Stimulated activated naive CD8-positive, alpha-beta T cell treated with anti-CD3 and anti-CD28 coated beads, Interleukin-15, Interleukin-2, amounts not matched to agents 100 ng/mL and 50 ng/mL, for 24 hours (primary cell): ENCODE measurements around the gene FTO.

Source experiments
- H3K27ac Mint-ChIP-seq: one replicate; pipeline ENCODE4 v1.8.0; 2021; ENCODE audit warnings: mild to moderate bottlenecking, mixed read lengths
- H3K27me3 Mint-ChIP-seq: one replicate; pipeline ENCODE4 v1.8.0; 2021; ENCODE audit warnings: mixed read lengths
- H3K36me3 Mint-ChIP-seq: one replicate; pipeline ENCODE4 v1.8.0; 2021; ENCODE audit warnings: low read depth, mixed read lengths
- H3K4me1 Mint-ChIP-seq: one replicate; pipeline ENCODE4 v1.8.0; 2021; ENCODE audit warnings: low read depth, mixed read lengths
- H3K4me3 Mint-ChIP-seq: one replicate; pipeline ENCODE4 v1.8.0; 2021; ENCODE audit warnings: mild to moderate bottlenecking, mixed read lengths
- H3K9me3 Mint-ChIP-seq: one replicate; pipeline ENCODE4 v1.8.0; 2021; ENCODE audit warnings: mixed read lengths

FTO gene

GRCh38 chr16:53775821-53776431 lies 72.0 kb downstream of the FTO start:
- H3K9me3 Mint-ChIP-seq: no peaks in the 10 kb centered on the region

GRCh38 chr16:53779186-53779585 lies 75.2 kb downstream of the FTO start:
- Mint-ChIP-seq H3K4me1 (peaks cover 23% of the 10 kb centered on the region), H3K27ac (no peak overlapping the region), H3K27me3 (no peaks in the 10 kb centered on the region), H3K9me3 (no peaks in the 10 kb centered on the region), H3K4me3 (no peak overlapping the region), H3K36me3 (peaks cover 7% of the 10 kb centered on the region)

More at GRCh38 chr16:53775821-53776431, 72.0 kb downstream of the FTO start:
- Mint-ChIP-seq H3K27me3 (no peaks in the 10 kb centered on the region), H3K4me1 (peaks cover 5% of the 10 kb centered on the region), H3K27ac (no peak overlapping the region), H3K36me3 (no peaks in the 10 kb centered on the region), H3K4me3 (no peak overlapping the region)

GRCh38 chr16:53780051-53780450 lies 76.1 kb downstream of the FTO start:
- peaks cover 23% of the 10 kb centered on the region for H3K4me1 Mint-ChIP-seq
- no peak overlapping the region for H3K27ac Mint-ChIP-seq
- H3K27me3 Mint-ChIP-seq: no peaks in the 10 kb centered on the region
- H3K4me3 Mint-ChIP-seq: no peak overlapping the region
- peaks cover 7% of the 10 kb centered on the region for H3K36me3 Mint-ChIP-seq
- H3K9me3 Mint-ChIP-seq: no peaks in the 10 kb centered on the region

DNA sequence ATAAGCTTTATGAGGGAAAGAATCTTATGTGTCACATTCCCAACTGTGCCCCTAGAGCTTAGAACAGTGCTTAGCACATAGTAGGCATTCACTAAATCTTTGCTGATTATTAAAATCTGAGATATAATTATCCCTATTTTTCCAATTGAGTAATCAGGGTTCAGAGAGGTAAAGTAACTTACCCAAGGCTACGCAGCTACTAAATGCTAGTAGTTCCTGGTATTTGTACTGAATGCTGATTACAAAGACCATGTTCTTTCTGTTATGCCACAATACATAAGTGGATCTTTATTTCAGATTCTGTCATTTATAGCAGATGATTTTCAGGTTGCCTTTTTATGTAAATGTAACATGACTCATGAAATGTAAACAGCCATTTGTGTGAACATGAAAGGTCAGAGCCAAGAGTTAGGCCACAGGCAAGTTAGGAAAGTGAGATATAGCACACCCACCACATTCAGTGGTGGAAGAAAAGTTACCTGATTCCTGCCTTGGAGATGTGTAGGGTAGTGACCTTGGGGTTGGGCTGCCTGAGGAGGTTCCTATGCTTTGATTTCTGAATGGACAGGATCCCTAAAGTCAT lies 77.2 kb downstream of the FTO start:
- Mint-ChIP-seq H3K9me3 (no peaks in the 10 kb centered on the region), H3K27ac (no peak overlapping the region), H3K27me3 (no peaks in the 10 kb centered on the region), H3K4me1 (peaks cover 23% of the 10 kb centered on the region), H3K4me3 (no peak overlapping the region), H3K36me3 (peaks cover 7% of the 10 kb centered on the region)

DNA sequence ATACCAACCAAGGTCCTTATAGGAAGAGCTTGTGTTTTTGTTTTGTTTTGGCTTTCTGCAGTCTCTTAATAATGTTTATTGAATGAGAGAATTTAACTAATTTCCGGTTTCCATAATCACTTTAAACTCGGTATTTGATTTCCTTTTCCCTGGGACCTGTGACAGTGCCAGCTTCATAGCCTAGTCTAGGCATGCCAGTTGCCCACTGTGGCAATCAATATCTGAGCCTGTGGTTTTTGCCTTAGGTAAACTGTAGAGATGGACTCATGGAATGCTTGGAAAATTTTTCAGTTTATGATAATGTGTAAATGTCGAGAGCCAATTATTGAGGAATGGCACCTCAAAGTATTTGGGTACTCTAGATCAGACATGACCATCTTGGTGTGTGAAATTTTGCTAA lies 78.2 kb downstream of the FTO start:
- Mint-ChIP-seq H3K27me3 (no peaks in the 10 kb centered on the region), H3K9me3 (no peaks in the 10 kb centered on the region), H3K4me3 (no peak overlapping the region), H3K27ac (no peak overlapping the region), H3K4me1 (peaks cover 23% of the 10 kb centered on the region), H3K36me3 (peaks cover 7% of the 10 kb centered on the region)

DNA sequence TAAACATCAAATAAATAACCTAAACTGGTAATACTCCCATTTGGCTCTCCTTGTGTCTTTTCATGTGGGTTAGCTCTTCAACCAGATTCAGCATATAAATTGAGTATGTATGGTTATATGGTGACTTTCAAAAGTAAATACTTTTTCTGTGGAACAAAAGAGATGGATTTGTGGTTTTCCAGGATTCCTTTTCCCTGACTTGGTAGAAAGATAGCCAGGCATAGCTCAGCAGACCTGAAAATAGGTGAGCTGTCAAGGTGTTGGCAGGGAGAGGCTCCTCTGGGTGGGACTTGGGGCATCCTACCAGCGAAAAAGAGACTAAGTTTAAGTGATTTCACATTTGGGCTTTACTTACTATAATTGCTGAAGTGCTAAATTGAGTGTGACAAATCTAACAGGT lies 80.3 kb downstream of the FTO start:
- peaks cover 7% of the 10 kb centered on the region for H3K36me3 Mint-ChIP-seq
- no peaks in the 10 kb centered on the region for H3K27me3 Mint-ChIP-seq
- no peaks in the 10 kb centered on the region for H3K9me3 Mint-ChIP-seq
- no peak overlapping the region for H3K4me3 Mint-ChIP-seq
- H3K27ac Mint-ChIP-seq: no peak overlapping the region
- peaks cover 23% of the 10 kb centered on the region for H3K4me1 Mint-ChIP-seq

DNA sequence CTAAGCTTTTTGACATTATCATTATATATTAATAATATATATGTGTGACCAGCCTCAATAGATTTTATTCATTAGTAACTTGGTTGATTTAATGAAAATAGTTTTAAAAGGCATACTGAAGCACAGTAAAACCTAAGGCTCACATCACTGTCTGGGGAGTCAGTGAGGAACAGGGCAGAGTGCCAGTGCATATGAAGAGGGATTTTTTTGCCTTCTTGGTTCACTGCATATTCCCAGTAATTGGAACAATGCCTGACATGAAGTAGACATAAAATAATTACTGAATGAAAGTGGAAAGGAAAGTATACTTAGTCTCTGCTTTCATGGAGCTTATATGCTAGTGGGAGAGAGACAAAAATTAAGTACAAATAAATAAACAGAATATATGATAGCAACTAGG lies 81.1 kb downstream of the FTO start:
- no peak overlapping the region for H3K27ac Mint-ChIP-seq
- peaks cover 7% of the 10 kb centered on the region for H3K36me3 Mint-ChIP-seq
- H3K9me3 Mint-ChIP-seq: no peaks in the 10 kb centered on the region
- H3K27me3 Mint-ChIP-seq: no peaks in the 10 kb centered on the region
- H3K4me1 Mint-ChIP-seq: peaks cover 22% of the 10 kb centered on the region
- no peak overlapping the region for H3K4me3 Mint-ChIP-seq

GRCh38 chr16:53785916-53786315 lies 82.0 kb downstream of the FTO start:
- H3K27me3 Mint-ChIP-seq: no peaks in the 10 kb centered on the region
- H3K27ac Mint-ChIP-seq: no peak overlapping the region
- H3K4me1 Mint-ChIP-seq: peaks cover 18% of the 10 kb centered on the region
- peaks cover 7% of the 10 kb centered on the region for H3K36me3 Mint-ChIP-seq
- H3K4me3 Mint-ChIP-seq: no peak overlapping the region
- no peaks in the 10 kb centered on the region for H3K9me3 Mint-ChIP-seq

- peaks cover 7% of the 10 kb centered on the region for H3K4me1 Mint-ChIP-seq
- H3K27me3 Mint-ChIP-seq: no peaks in the 10 kb centered on the region
- no peak overlapping the region for H3K27ac Mint-ChIP-seq
- H3K36me3 Mint-ChIP-seq: peaks cover 7% of the 10 kb centered on the region
- H3K9me3 Mint-ChIP-seq: no peaks in the 10 kb centered on the region
- no peak overlapping the region for H3K4me3 Mint-ChIP-seq
Measured at GRCh38 chr16:53787423-53787822, 83.5 kb downstream of the FTO start.

- Mint-ChIP-seq H3K27ac (no peak overlapping the region), H3K4me3 (no peak overlapping the region), H3K4me1 (peaks cover 2% of the 10 kb centered on the region), H3K36me3 (no peaks in the 10 kb centered on the region), H3K27me3 (no peaks in the 10 kb centered on the region), H3K9me3 (no peaks in the 10 kb centered on the region)
Measured at GRCh38 chr16:53789137-53789536, 85.2 kb downstream of the FTO start.

DNA sequence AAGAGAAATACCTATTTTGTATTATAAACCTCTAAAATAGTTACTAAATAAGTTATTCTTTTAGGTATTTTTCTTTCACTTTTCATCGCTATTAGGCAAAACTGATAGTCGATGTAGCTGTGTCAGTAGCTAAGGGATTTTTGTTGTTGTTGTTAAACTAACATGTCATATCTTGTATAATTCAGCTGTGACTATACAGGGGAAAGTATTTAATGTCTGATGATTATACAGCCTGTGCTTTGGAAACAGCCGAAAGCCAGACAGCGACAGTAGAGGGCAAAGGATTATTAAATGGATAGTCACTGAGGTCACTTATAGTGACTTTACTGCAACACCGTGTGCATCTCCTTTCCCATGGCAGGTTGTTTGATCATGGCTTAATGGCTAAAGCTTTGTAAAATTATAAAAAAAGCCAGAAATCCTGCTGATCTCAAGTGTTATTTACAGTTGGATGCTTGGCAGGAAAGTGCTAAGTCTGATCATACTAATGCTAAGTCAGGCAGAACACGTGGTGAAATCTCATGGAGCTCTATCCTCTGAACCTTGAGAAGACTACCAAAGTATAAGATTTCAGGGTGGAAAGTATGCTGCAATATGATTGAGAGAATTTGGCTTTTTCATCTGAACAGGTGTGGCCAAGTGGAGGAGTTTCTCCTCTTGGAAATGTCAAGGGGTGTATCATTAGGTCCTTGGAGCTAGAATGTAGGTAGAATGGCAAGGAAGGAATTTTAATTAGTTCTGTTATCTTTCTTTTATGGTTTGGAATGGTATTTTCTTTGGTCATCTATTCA lies 88.4 kb downstream of the FTO start:
- H3K9me3 Mint-ChIP-seq: no peaks in the 10 kb centered on the region
- peaks cover 18% of the 10 kb centered on the region for H3K4me1 Mint-ChIP-seq
- H3K27me3 Mint-ChIP-seq: no peaks in the 10 kb centered on the region
- H3K27ac Mint-ChIP-seq: no peak overlapping the region
- no peak overlapping the region for H3K4me3 Mint-ChIP-seq
- H3K36me3 Mint-ChIP-seq: no peaks in the 10 kb centered on the region

DNA sequence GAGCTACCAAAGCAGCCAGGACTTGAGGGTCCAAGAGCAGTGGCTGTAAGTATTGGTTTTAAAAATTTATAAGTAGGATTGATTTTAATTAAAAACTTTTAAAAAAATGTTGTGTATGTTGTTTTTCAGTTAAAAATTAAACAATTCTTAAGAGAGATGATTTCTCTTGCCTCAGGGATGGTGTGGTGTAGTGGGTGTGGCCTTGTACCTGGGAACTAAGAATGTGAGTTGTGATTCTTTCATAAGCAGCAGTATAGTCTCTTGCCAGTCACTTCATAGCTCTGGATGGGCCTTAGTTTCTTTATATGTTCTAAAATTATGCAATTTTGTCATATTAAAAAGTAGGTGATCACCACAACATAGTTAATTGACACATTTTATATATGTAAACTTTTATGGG lies 99.5 kb downstream of the FTO start:
- peaks cover 28% of the 10 kb centered on the region for H3K4me1 Mint-ChIP-seq
- H3K27me3 Mint-ChIP-seq: no peaks in the 10 kb centered on the region
- H3K4me3 Mint-ChIP-seq: no peak overlapping the region
- peaks cover 10% of the 10 kb centered on the region for H3K9me3 Mint-ChIP-seq
- H3K27ac Mint-ChIP-seq: no peak overlapping the region
- H3K36me3 Mint-ChIP-seq: peaks cover 18% of the 10 kb centered on the region

- no peak overlapping the region for H3K4me3 Mint-ChIP-seq
- H3K9me3 Mint-ChIP-seq: peaks cover 6% of the 10 kb centered on the region
- peaks cover 28% of the 10 kb centered on the region for H3K4me1 Mint-ChIP-seq
- H3K27me3 Mint-ChIP-seq: no peaks in the 10 kb centered on the region
- H3K36me3 Mint-ChIP-seq: peaks cover 15% of the 10 kb centered on the region
- no peak overlapping the region for H3K27ac Mint-ChIP-seq
Measured at GRCh38 chr16:53803998-53804397, 100.0 kb downstream of the FTO start.

GRCh38 chr16:53804467-53804866 lies 100.5 kb downstream of the FTO start:
- Mint-ChIP-seq H3K9me3 (peaks cover 6% of the 10 kb centered on the region), H3K27ac (no peak overlapping the region), H3K36me3 (peaks cover 15% of the 10 kb centered on the region), H3K4me1 (peaks cover 28% of the 10 kb centered on the region), H3K27me3 (no peaks in the 10 kb centered on the region), H3K4me3 (no peak overlapping the region)

DNA sequence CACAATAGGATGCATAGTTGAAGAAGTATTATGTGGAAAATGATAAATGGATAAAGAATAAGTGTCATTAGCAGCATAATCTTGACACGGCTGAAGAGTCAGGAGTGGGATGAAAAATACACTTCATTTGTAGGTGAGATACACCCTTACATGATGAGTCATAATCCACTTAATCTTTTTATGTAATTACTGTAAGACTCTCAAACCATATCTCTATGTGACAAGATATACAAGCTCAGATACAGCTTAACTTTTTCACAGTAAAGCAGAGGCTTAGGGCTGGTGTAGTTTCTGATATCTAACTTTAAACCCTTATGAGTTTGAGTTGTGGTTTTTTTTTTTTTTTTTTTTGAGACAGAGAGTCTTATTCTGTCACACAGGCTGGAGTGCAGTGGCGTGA lies 101.2 kb downstream of the FTO start:
- Mint-ChIP-seq H3K27me3 (no peaks in the 10 kb centered on the region), H3K9me3 (peaks cover 6% of the 10 kb centered on the region), H3K4me1 (peaks cover 28% of the 10 kb centered on the region), H3K36me3 (peaks cover 16% of the 10 kb centered on the region), H3K4me3 (no peak overlapping the region), H3K27ac (no peak overlapping the region)
